HEK293 (cell line): Measurements from ENCODE around the gene KIF13A.

Experiments
- CTCF ChIA-PET: fragments of 350-600 bp; formaldehyde crosslinking; extraction: SDS; loops from one replicate; lab custom pipeline; 2021; ENCODE audit warnings: antibody characterized with exemption; lab: Yijun Ruan, JAX
- POLR2A ChIA-PET: fragments of 300-600 bp; formaldehyde crosslinking; extraction: SDS; loops from one replicate; lab custom pipeline; 2020; ENCODE audit warnings: antibody characterized with exemption, inconsistent platforms; lab: Yijun Ruan, JAX
- H3K27ac ChIP-seq: fragments of 200-500 bp; sonication (Bioruptor generic); 2 replicates; pipeline ENCODE4 v1.5.1; 2014; ENCODE audit warnings: low read depth, low read length, control low read depth, inconsistent platforms; ENCODE audit errors: extremely low read depth
- H3K36me3 ChIP-seq, 2 experiments: fragments of 200-500 bp in 1 of 2; sonication (Bioruptor generic) in 1 of 2; 1 replicate in 1 of 2; 2 replicates in 1 of 2; pipeline ENCODE4 v1.5.1; 2014 to 2017; ENCODE audit warnings: inconsistent platforms in 2 of 2, low read length in 2 of 2; ENCODE audit not compliant: control insufficient read depth in 2 of 2, insufficient read depth in 1 of 2
- H3K4me1 ChIP-seq: fragments of 200-500 bp; sonication (Bioruptor generic); 2 replicates; pipeline ENCODE4 v1.5.1; 2014; ENCODE audit warnings: mild to moderate bottlenecking, low read length, inconsistent platforms; ENCODE audit not compliant: control insufficient read depth, insufficient read depth
- H3K4me3 ChIP-seq: 2 replicates; pipeline ENCODE4 v1.5.1; 2011; ENCODE audit warnings: low read depth, mild to moderate bottlenecking, control low read depth, low read length, moderate library complexity
- H3K9me3 ChIP-seq: fragments of 200-500 bp; sonication (Bioruptor generic); 2 replicates; pipeline ENCODE4 v1.5.1; 2014; ENCODE audit warnings: low read depth, low read length, inconsistent platforms; ENCODE audit not compliant: control insufficient read depth, insufficient read depth
- GFI1B ChIP-seq: fragments of 450-650 bp; formaldehyde crosslinking; IDR thresholded peaks from 2 replicates; pipeline ENCODE4 v1.5.1; 2016; ENCODE audit warnings: missing biosample characterization, missing genetic modification characterization
- GLIS1 ChIP-seq: fragments of 450-650 bp; formaldehyde crosslinking; IDR thresholded peaks from 2 replicates; pipeline ENCODE4 v1.5.1; 2016; ENCODE audit warnings: missing biosample characterization, missing genetic modification characterization
- IKZF3 ChIP-seq: fragments of 450-650 bp; IDR thresholded peaks from 2 replicates; pipeline ENCODE4 v1.5.0; 2018; ENCODE audit warnings: missing biosample characterization, mild to moderate bottlenecking, missing genetic modification characterization, moderate library complexity
- KLF8 ChIP-seq: fragments of 450-650 bp; formaldehyde crosslinking; IDR thresholded peaks from 2 replicates; pipeline ENCODE4 v1.5.1; 2016; ENCODE audit warnings: missing biosample characterization, missing genetic modification characterization
- MEIS1 ChIP-seq: sonication (generic); formaldehyde crosslinking; IDR thresholded peaks from 2 replicates; pipeline ENCODE4 v1.8.1; 2022; ENCODE audit warnings: missing genetic modification reagents, mild to moderate bottlenecking, borderline replicate concordance
- OVOL3 ChIP-seq: fragments of 450-650 bp; formaldehyde crosslinking; IDR thresholded peaks from 2 replicates; pipeline ENCODE4 v1.5.1; 2016; ENCODE audit warnings: missing biosample characterization, missing genetic modification characterization
- REPIN1 ChIP-seq: fragments of 450-650 bp; formaldehyde crosslinking; IDR thresholded peaks from 2 replicates; pipeline ENCODE4 v1.5.1; 2017; ENCODE audit warnings: missing biosample characterization, missing genetic modification characterization, low read depth
- WT1 ChIP-seq: fragments of 450-650 bp; formaldehyde crosslinking; IDR thresholded peaks from 2 replicates; pipeline ENCODE4 v1.5.1; 2016; ENCODE audit warnings: missing biosample characterization, missing genetic modification characterization
- ZBTB17 ChIP-seq: fragments of 450-650 bp; formaldehyde crosslinking; IDR thresholded peaks from 2 replicates; pipeline ENCODE4 v1.5.1; 2016; ENCODE audit warnings: missing biosample characterization, missing genetic modification characterization
- ZFP3 ChIP-seq: fragments of 450-650 bp; formaldehyde crosslinking; IDR thresholded peaks from 2 replicates; pipeline ENCODE4 v1.5.1; 2016; ENCODE audit warnings: low read depth, missing biosample characterization, missing genetic modification characterization
- ZNF138 ChIP-seq: fragments of 450-650 bp; formaldehyde crosslinking; IDR thresholded peaks from 2 replicates; pipeline ENCODE4 v1.5.1; 2016; ENCODE audit warnings: missing biosample characterization, missing genetic modification characterization, borderline replicate concordance
- ZNF16 ChIP-seq: fragments of 450-650 bp; formaldehyde crosslinking; IDR thresholded peaks from 2 replicates; pipeline ENCODE4 v1.5.1; 2016; ENCODE audit warnings: low read depth, missing biosample characterization, missing genetic modification characterization
- ZNF184 ChIP-seq: fragments of 450-650 bp; IDR thresholded peaks from 2 replicates; pipeline ENCODE4 v1.5.1; 2018; ENCODE audit warnings: missing biosample characterization, mild to moderate bottlenecking, missing genetic modification characterization
- ZNF214 ChIP-seq: fragments of 450-650 bp; formaldehyde crosslinking; IDR thresholded peaks from 2 replicates; pipeline ENCODE4 v1.5.1; 2017; ENCODE audit warnings: missing biosample characterization, mild to moderate bottlenecking, missing genetic modification characterization, borderline replicate concordance
- ZNF280D ChIP-seq: fragments of 450-650 bp; formaldehyde crosslinking; IDR thresholded peaks from 2 replicates; pipeline ENCODE4 v1.5.1; 2016; ENCODE audit warnings: missing biosample characterization, missing genetic modification characterization
- ZNF335 ChIP-seq: fragments of 450-650 bp; formaldehyde crosslinking; conservative IDR thresholded peaks from 2 replicates; pipeline ENCODE4 v1.5.1; 2016; ENCODE audit warnings: missing biosample characterization, missing genetic modification characterization
- ZNF366 ChIP-seq: fragments of 450-650 bp; formaldehyde crosslinking; conservative IDR thresholded peaks from 2 replicates; pipeline ENCODE4 v1.5.1; 2016; ENCODE audit warnings: missing biosample characterization, missing genetic modification characterization
- ZNF37A ChIP-seq: fragments of 450-650 bp; IDR thresholded peaks from 2 replicates; pipeline ENCODE4 v1.5.1; 2018; ENCODE audit warnings: missing biosample characterization, missing genetic modification characterization
- ZNF391 ChIP-seq: fragments of 450-650 bp; formaldehyde crosslinking; IDR thresholded peaks from 2 replicates; pipeline ENCODE4 v1.5.1; 2016; ENCODE audit warnings: low read depth, missing biosample characterization, missing genetic modification characterization, borderline replicate concordance
- ZNF426 ChIP-seq: fragments of 450-650 bp; formaldehyde crosslinking; IDR thresholded peaks from 2 replicates; pipeline ENCODE4 v1.5.1; 2017; ENCODE audit warnings: missing biosample characterization, missing genetic modification characterization, mild to moderate bottlenecking, inconsistent platforms, moderate library complexity
- ZNF639 ChIP-seq: fragments of 450-650 bp; formaldehyde crosslinking; IDR thresholded peaks from 2 replicates; pipeline ENCODE4 v1.5.1; 2016; ENCODE audit warnings: missing biosample characterization, missing genetic modification characterization
- ZNF660 ChIP-seq: fragments of 450-650 bp; IDR thresholded peaks from 2 replicates; pipeline ENCODE4 v1.5.1; 2018; ENCODE audit warnings: missing biosample characterization, mild to moderate bottlenecking, missing genetic modification characterization
- ZNF837 ChIP-seq: fragments of 450-650 bp; formaldehyde crosslinking; IDR thresholded peaks from 2 replicates; pipeline ENCODE4 v1.5.1; 2016; ENCODE audit warnings: missing biosample characterization, missing genetic modification characterization

The KIF13A gene

GRCh38 chr6:17828149-17828548 is 159.3 kb downstream of the KIF13A start (continued):
- TF ChIP-seq ZNF184 (tag by site-specific recombination) (no peak), ZNF391 (tag by site-specific recombination) (no peak), ZNF214 (tag by site-specific recombination) (no peak), ZFP3 (no peak)

DNA sequence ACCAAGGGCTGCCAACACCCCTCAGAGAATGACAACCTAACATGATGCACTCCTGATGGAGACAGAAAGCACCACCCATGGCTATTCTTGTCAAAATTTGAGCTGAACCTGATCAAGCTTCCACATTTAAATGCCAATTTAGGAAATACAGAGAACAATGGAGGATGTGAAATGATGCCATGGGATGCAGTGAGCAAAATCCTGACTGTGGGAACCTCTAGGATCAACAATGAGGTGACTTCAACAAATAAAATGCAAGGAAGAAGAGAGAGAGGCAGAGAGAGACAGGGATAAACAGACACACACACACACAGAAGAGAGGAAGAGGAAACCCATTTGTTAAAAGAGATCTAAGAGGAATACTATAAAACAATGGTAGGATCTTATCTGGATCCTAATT is 161.1 kb downstream of the KIF13A start:
- H3K9me3 ChIP-seq: no peaks in the 10 kb centered on the region
- CTCF ChIA-PET: interaction anchor here (0.6 kb wide), 1 partner anchor 21 kb away, joined by 3 read pairs; no protein-coding TSS in a partner anchor
- peaks cover 13 to 34% of the 10 kb centered on the region in 2 experiments for H3K36me3 ChIP-seq

GRCh38 chr6:17820055-17820454 is 167.4 kb downstream of the KIF13A start:
- Histone ChIP-seq H3K4me1 (no peaks in the 10 kb centered on the region), H3K27ac (no peak overlapping the region), H3K4me3 (no peak overlapping the region), H3K36me3 (no peaks in the 10 kb centered on the region; a peak in 2 of 3 replicates), H3K9me3 (no peaks in the 10 kb centered on the region)
- POLR2A ChIA-PET: no interaction called here
- 0 out of 2 replicates have a peak, but pooled peaks have one; percentile 32 for TF ChIP-seq ZBTB17 (tag by site-specific recombination)
- TF ChIP-seq OVOL3 (tag by site-specific recombination): no peak
- CTCF ChIA-PET: interaction anchor here (0.7 to 1.3 kb wide), 3 partner anchors 16 to 303 kb away, joined by 3 to 4 read pairs (median 3); partner anchors contain the start of gene NUP153

More for the DNA sequence above, 161.1 kb downstream of the KIF13A start:
- POLR2A ChIA-PET: no interaction called here
- Histone ChIP-seq H3K4me3 (no peak overlapping the region), H3K4me1 (no peaks in the 10 kb centered on the region), H3K27ac (no peak overlapping the region)
- no peak for TF ChIP-seq GLIS1 (tag by site-specific recombination)
- no peak for TF ChIP-seq ZNF391 (tag by site-specific recombination)
- no peak for TF ChIP-seq ZNF660
- no peak for TF ChIP-seq KLF8

DNA sequence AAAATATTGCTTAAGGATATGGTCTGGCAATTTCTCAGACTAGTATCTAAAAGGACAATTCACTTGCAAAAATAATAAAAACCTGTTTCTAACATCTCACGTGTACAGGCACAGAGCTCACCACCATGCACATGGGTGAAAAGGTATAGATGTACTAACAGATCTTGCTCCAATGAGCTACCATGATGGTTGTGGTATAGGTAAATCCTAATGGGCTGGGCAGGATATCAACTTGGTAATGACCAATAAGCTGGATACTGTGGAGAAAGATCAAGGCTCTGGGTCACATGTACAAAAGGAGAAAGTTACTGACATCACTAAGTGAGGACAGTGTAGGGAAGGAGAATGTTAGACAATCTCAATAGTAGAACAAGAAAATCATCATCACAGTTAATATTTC is 169.7 kb downstream of the KIF13A start:
- TF ChIP-seq ZNF639 (no peak), GFI1B (no peak), ZNF335 (no peak), ZNF37A (no peak), MEIS1 (no peak), ZNF16 (tag by site-specific recombination) (no peak), ZNF366 (tag by site-specific recombination) (no peak), ZNF280D (tag by site-specific recombination) (no peak), ZNF426 (tag by site-specific recombination) (no peak), IKZF3 (no peak), ZNF138 (tag by site-specific recombination) (no peak), REPIN1 (tag by site-specific recombination) (no peak), ZNF837 (no peak), WT1 (tag by site-specific recombination) (no peak)
- CTCF ChIA-PET: interaction anchor here (0.7 to 1.9 kb wide), 9 partner anchors 13 to 1909 kb away, joined by 3 to 10 read pairs (median 3); partner anchors contain the start of gene NHLRC1
- Histone ChIP-seq H3K27ac (no peak overlapping the region), H3K4me1 (no peaks in the 10 kb centered on the region), H3K9me3 (no peaks in the 10 kb centered on the region), H3K36me3 (no peaks in the 10 kb centered on the region), H3K4me3 (no peak overlapping the region)
- POLR2A ChIA-PET: interaction anchor here (0.8 kb wide), 1 partner anchor 13 kb away, joined by 3 read pairs; no protein-coding TSS in a partner anchor
